Measurements from ENCODE around the gene GAL3ST2.

The GAL3ST2 gene

GRCh38 chr2:241848761-241849615 lies 72.4 kb downstream of the GAL3ST2 start:
- no peak for DNase-seq

- DNase-seq, result no peak
These were observed 73.3 kb downstream of the GAL3ST2 start for GRCh38 chr2:241849616-241850543.

DNA sequence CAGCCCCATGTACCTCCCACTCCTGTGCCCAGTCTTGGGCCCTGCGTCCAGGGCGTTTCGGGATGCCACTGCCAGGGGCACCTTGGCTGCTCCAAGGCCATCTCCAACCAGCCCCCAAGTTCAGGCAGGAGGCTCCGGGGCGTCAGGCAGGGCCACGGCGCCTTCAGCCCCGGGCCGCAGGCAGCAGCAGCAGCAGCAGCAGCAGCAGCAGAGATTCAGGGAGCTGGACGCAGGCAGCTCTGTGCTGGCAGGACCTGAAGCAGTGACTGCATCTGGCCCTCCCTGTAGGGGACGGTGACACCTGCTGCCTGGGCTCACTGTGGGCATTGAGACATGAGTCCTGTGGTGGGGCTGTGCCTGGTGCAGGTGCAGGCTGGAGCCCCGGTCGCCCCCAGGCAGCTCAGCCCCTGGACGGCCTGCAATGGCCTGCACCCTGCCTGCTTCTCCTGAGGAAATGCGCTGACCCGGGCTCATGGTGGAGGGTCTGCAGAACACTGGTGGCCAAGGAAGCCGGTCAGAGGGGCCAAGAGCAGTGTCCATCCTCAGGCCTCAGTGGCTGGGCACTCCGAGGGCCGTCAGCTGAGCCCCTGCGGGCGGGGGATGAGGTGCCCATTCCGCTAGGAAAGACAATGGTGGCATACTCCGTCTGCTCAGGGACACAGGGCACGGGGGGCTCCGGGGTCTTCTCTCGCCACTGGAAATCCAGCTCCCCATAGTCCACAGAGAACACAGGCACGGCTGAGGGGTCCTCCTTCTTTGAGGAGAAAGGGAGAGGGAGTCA lies 74.1 kb downstream of the GAL3ST2 start:
- DNase-seq, result no peak

DNA sequence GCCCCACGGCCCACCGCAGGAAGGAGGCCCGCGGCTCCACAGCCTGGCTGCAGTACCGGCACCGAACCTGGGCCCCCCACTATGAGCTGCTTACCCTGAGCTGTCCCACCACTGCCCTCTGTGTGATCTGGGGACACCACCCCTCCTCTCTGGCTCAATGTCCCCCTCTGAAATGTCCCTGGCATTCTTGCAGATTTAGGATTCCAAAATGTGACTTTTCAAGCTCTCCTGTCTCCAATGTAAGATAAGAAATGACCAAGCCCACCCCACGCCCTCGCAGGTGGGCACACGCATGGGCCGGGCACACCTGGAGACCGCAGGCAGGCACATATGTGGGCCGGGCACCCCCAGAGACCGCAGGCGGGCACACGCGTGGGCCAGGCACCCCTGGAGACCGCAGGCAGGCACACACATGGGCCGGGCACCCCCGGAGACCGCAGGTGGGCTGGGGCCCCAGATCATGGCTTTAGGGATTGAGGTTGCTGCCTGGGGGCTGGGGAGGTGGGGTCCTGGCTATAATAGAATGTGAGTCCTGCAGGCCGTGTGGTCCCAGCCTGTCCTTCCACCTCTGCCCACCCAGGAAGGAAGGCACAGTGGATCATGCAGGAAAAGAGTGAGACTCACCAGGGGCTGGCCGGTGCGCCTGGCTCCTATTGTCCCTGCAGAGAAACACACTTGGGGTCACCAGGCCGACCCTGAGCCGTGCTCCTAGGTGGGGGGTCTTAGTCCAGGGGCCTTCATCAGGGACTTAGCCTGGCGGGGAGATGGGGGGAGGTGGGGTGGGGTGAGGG lies 74.9 kb downstream of the GAL3ST2 start:
- DNase-seq, result no peak

DNA sequence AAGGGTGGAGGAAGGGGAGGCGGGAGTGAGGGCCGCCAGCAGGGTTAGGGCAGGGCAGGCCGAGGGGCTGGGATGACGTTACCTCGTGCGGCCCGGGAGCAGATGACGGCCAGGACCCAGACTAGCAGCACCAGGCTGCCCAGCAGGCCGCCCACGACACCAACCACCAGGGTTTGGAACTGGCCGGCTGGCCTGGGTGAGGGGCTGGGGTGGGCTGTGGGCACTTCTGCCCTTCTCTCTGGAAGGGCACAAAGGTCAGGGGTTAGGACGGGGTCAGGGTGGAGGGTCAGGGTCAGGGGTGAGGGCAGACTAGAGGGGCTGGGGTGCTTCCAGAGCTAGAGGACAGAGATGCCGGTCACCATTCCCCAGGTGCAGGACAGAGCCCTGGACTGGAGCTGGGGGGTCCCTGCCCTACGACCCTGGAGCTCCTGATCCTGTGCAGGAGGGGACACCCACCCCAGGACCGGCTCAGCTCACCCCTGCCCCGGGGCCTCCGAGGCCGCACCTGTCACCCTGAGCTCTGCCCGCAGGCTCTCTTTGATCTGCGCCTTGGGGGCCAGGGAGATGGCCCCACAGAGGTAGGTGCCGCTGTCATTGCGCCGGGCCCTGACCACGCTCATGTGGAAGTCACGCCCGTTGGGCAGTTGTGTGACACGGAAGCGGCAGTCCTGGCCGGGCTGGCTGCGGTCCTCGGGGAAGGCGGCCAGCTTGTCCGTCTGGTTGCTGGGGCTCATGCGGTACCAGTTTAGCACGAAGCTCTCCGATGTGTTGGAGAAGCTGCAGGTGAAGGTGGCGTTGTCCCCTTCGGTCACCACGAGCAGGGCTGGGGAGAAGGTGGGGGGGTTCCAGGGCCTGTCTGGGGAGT lies 75.7 kb downstream of the GAL3ST2 start:
- DNase-seq, result no peak

DNA sequence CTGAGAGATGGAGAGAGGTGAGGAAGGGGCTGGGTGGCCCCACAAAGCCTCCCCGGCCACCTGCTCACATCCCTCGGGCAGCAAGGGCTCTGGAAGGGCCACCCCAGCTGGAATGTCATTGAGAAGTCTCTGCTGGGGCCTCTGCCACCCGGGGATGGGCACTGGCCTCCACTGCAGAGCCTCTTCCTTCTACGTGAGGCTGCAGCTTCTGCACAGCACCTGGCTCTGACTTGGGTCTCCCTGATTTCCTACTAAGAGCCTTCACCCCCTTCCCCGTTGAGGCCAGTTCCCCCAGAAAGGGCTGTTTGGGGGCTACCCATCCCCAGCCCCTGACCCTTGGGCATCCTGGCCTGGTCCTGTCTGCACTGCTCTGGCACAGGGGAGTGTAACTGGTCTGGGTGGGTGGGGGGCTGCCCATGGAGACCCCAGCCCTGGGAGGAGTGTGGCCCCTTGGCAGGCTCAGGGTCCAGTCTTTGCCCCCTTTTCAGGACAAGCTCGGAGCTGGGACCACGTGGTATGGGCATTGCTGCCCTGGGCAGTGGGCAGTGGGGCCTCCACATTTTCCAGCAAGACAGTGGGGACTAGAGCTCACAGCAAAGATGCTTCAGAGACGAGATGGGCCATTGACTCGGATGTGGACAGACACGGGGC lies 76.5 kb downstream of the GAL3ST2 start:
- no peak for DNase-seq

Measured in NCI-H446 (cell line).